Fibroblast of lung (primary cell): ENCODE data around the gene MAP3K9. TPM values are rescaled to one million over a fixed set of nuclear protein-coding genes. Genes with fewer than 3 reads are reported as not detected.

Experiments
- DNase-seq, 2 donors: peaks; one replicate each; pipeline versions ENCODE4 v3.0.0 to v3.0.0-alpha.2; 2010; ENCODE audit warnings: low read depth in 2 of 2
- H2AFZ ChIP-seq: 2 replicates; pipeline ENCODE4 v1.5.1; 2012; ENCODE audit warnings: low read length, control low read depth, inconsistent platforms
- H3K27ac ChIP-seq: 2 replicates; pipeline ENCODE4 v1.5.1; 2011; ENCODE audit warnings: low read length, control low read depth; ENCODE audit not compliant: insufficient read depth
- H3K27me3 ChIP-seq: 2 replicates; pipeline ENCODE4 v1.5.1; 2011; ENCODE audit warnings: mild to moderate bottlenecking, low read length; ENCODE audit not compliant: control insufficient read depth, insufficient read depth
- H3K36me3 ChIP-seq: 2 replicates; pipeline ENCODE4 v1.5.1; 2011; ENCODE audit warnings: low read length; ENCODE audit not compliant: control insufficient read depth, insufficient read depth
- H3K4me1 ChIP-seq: 2 replicates; pipeline ENCODE4 v1.5.1; 2011; ENCODE audit warnings: low read length; ENCODE audit not compliant: control insufficient read depth, insufficient read depth; ENCODE audit errors: extremely low read depth
- H3K4me2 ChIP-seq: 2 replicates; pipeline ENCODE4 v1.5.1; 2011; ENCODE audit warnings: low read length, control low read depth; ENCODE audit not compliant: insufficient read depth; ENCODE audit errors: extremely low read depth
- H3K4me3 ChIP-seq, 4 experiments: fragments of 200-600 bp in 1 of 4; sonication (generic) in 1 of 4; replicated peaks in 1 of 4; 2 replicates each; pipeline ENCODE4 v1.5.1; 2011 to 2016; ENCODE audit warnings: low read length in 4 of 4, low read depth in 3 of 4, mild to moderate bottlenecking in 3 of 4, control low read depth in 2 of 4, inconsistent platforms in 1 of 4, mixed read lengths in 1 of 4; ENCODE audit not compliant: insufficient read depth in 1 of 4; ENCODE audit errors: control extremely low read depth in 1 of 4
- H3K79me2 ChIP-seq: 2 replicates; pipeline ENCODE4 v1.5.1; 2012; ENCODE audit warnings: mild to moderate bottlenecking, low read length, inconsistent platforms; ENCODE audit not compliant: control insufficient read depth, insufficient read depth
- H3K9ac ChIP-seq: 2 replicates; pipeline ENCODE4 v1.5.1; 2011; ENCODE audit warnings: mild to moderate bottlenecking, low read length, control low read depth; ENCODE audit not compliant: insufficient read depth
- H3K9me3 ChIP-seq: 2 replicates; pipeline ENCODE4 v1.5.1; 2012; ENCODE audit warnings: low read depth, low read length; ENCODE audit not compliant: control insufficient read depth, insufficient read depth
- H4K20me1 ChIP-seq: 2 replicates; pipeline ENCODE4 v1.5.1; 2011; ENCODE audit warnings: low read length; ENCODE audit not compliant: control insufficient read depth, insufficient read depth; ENCODE audit errors: extremely low read depth
- EZH2 ChIP-seq: IDR thresholded peaks from 2 replicates; pipeline ENCODE4 v1.5.1; 2012; ENCODE audit warnings: low read length, control low read depth, mild to moderate bottlenecking; ENCODE audit errors: missing control alignments
- polyA plus RNA-seq, 2 donors: library from polyadenylated mRNA; depleted of rRNA in 1 of 2; stranded (reverse) in 1 of 2; unstranded in 1 of 2; fragments of >200 nt; gene quantifications; 2 replicates each; pipeline ENCODE4 v1.2.1, GENCODE V29; 2011 to 2012; ENCODE audit warnings: missing spikeins in 1 of 2
- total RNA-seq: library from RNA; depleted of rRNA; stranded (reverse); fragments of >200 nt; gene quantifications from 2 replicates; pipeline ENCODE4 v1.2.1, GENCODE V29; 2014
- TF ChIP-seq, protein P1 (sequence below), 2 donors: IDR thresholded peaks in 1 of 2; conservative IDR thresholded peaks in 1 of 2; 1 replicate in 1 of 2; 2 replicates in 1 of 2; pipeline ENCODE4 v1.5.1; 2011 to 2012; ENCODE audit warnings: low read length in 2 of 2, control low read depth in 1 of 2, inconsistent platforms in 1 of 2, low read depth in 1 of 2, mild to moderate bottlenecking in 1 of 2

Gene MAP3K9
- total and polyA plus RNA-seq, 2 donors (not counting 1 experiment from before 2014, with no cell fraction given): 0.17 to 0.27 TPM

GRCh38 chr14:70731447-70732239 lies 77.7 kb downstream of the MAP3K9 start:
- Histone ChIP-seq H3K27me3 (no peaks in the 10 kb centered on the region), H3K4me1 (no peaks in the 10 kb centered on the region), H3K4me2 (no peak overlapping the region), H3K36me3 (no peaks in the 10 kb centered on the region), H3K27ac (no peak overlapping the region), H3K9ac (no peak overlapping the region), H3K79me2 (no peaks in the 10 kb centered on the region), H4K20me1 (no peaks in the 10 kb centered on the region), H3K4me3 (no peak overlapping the region), H2AFZ (no peak overlapping the region), H3K9me3 (no peaks in the 10 kb centered on the region)
- TF ChIP-seq EZH2: no peak
- TF ChIP-seq, protein P1, sequence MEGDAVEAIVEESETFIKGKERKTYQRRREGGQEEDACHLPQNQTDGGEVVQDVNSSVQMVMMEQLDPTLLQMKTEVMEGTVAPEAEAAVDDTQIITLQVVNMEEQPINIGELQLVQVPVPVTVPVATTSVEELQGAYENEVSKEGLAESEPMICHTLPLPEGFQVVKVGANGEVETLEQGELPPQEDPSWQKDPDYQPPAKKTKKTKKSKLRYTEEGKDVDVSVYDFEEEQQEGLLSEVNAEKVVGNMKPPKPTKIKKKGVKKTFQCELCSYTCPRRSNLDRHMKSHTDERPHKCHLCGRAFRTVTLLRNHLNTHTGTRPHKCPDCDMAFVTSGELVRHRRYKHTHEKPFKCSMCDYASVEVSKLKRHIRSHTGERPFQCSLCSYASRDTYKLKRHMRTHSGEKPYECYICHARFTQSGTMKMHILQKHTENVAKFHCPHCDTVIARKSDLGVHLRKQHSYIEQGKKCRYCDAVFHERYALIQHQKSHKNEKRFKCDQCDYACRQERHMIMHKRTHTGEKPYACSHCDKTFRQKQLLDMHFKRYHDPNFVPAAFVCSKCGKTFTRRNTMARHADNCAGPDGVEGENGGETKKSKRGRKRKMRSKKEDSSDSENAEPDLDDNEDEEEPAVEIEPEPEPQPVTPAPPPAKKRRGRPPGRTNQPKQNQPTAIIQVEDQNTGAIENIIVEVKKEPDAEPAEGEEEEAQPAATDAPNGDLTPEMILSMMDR (conservative IDR thresholded peaks at IDR 0.05 in 1 of 2, IDR thresholded peaks at IDR 0.05 in 1 of 2; ENCODE audit: low read depth in 1 of 2, low read length in 2 of 2): no peak
- no peak for DNase-seq

- H3K79me2 ChIP-seq: no peaks in the 10 kb centered on the region
- no peak overlapping the region for H3K9ac ChIP-seq
- H3K4me2 ChIP-seq: no peak overlapping the region
- no peak for DNase-seq
- TF ChIP-seq EZH2: no peak
- TF ChIP-seq, protein P1 (conservative IDR thresholded peaks at IDR 0.05 in 1 of 2, IDR thresholded peaks at IDR 0.05 in 1 of 2; ENCODE audit: low read depth in 1 of 2, low read length in 2 of 2): no peak
- H3K4me1 ChIP-seq: no peaks in the 10 kb centered on the region
- H2AFZ ChIP-seq: no peak overlapping the region
- H3K27me3 ChIP-seq: no peaks in the 10 kb centered on the region
- no peaks in the 10 kb centered on the region for H4K20me1 ChIP-seq
- H3K4me3 ChIP-seq: no peak overlapping the region
- no peaks in the 10 kb centered on the region for H3K36me3 ChIP-seq
- H3K27ac ChIP-seq: no peak overlapping the region
- H3K9me3 ChIP-seq: no peaks in the 10 kb centered on the region
Observed at GRCh38 chr14:70730393-70730792, 78.9 kb downstream of the MAP3K9 start.

- no peaks in the 10 kb centered on the region for H4K20me1 ChIP-seq
- H3K27me3 ChIP-seq: no peaks in the 10 kb centered on the region
- DNase-seq: no peak
- no peak overlapping the region for H3K4me3 ChIP-seq
- H3K4me1 ChIP-seq: no peaks in the 10 kb centered on the region
- H3K79me2 ChIP-seq: no peaks in the 10 kb centered on the region
- H3K4me2 ChIP-seq: no peak overlapping the region
- no peak for TF ChIP-seq EZH2
- TF ChIP-seq, protein P1 (conservative IDR thresholded peaks at IDR 0.05 in 1 of 2, IDR thresholded peaks at IDR 0.05 in 1 of 2; ENCODE audit: low read depth in 1 of 2, low read length in 2 of 2): no peak
- H3K36me3 ChIP-seq: no peaks in the 10 kb centered on the region
- H3K9me3 ChIP-seq: no peaks in the 10 kb centered on the region
- H2AFZ ChIP-seq: no peak overlapping the region
- H3K27ac ChIP-seq: no peak overlapping the region
- H3K9ac ChIP-seq: no peak overlapping the region
Observed at GRCh38 chr14:70726651-70727375, 82.5 kb downstream of the MAP3K9 start.
